Fibroblast of pulmonary artery (primary cell): ENCODE data around the gene CDKN3.

Experiments
- DNase-seq: peaks from one replicate; pipeline ENCODE4 v3.0.0-alpha.2; 2010; ENCODE audit warnings: low read depth
- H3K4me3 ChIP-seq: replicated peaks from 2 replicates; pipeline ENCODE4 v1.5.1; 2011; ENCODE audit warnings: low read depth, mild to moderate bottlenecking, control low read depth, low read length, moderate library complexity
- CTCF ChIP-seq: IDR thresholded peaks from 2 replicates; pipeline ENCODE4 v1.5.1; 2011; ENCODE audit warnings: mild to moderate bottlenecking, control low read depth, low read length, inconsistent platforms; ENCODE audit errors: missing control alignments

Gene CDKN3

GRCh38 chr14:54396493-54397335, at the start of gene CDKN3:
TSS of gene CDKN3 (plus strand) at chr14:54397007. CDS start at chr14:54397069, 62 bp downstream.
- TF ChIP-seq CTCF = peak; percentile 16
- peak within 1 kb of the TSS; percentile 81 for H3K4me3 ChIP-seq
- DNase-seq = peak; percentile 99

GRCh38 chr14:54347044-54347443, 49.8 kb upstream of the CDKN3 start:
- no peak for DNase-seq
- no peak overlapping the region for H3K4me3 ChIP-seq
- no peak for TF ChIP-seq CTCF

- DNase-seq = peak; percentile 66
- peak; percentile 68 for TF ChIP-seq CTCF
- no peak overlapping the region for H3K4me3 ChIP-seq
Observed at GRCh38 chr14:54348001-54348611, 48.7 kb upstream of the CDKN3 start.

- TF ChIP-seq CTCF = no peak
- peak overlapping the region; percentile 17 for H3K4me3 ChIP-seq
- DNase-seq = peak; percentile 58
Observed at GRCh38 chr14:54348923-54349620, 47.7 kb upstream of the CDKN3 start.

GRCh38 chr14:54349713-54350112, 47.1 kb upstream of the CDKN3 start:
- H3K4me3 ChIP-seq = no peak overlapping the region
- TF ChIP-seq CTCF = no peak
- no peak for DNase-seq

- TF ChIP-seq CTCF = no peak
- DNase-seq = no peak
- H3K4me3 ChIP-seq = no peak overlapping the region
Observed at GRCh38 chr14:54350203-54350602, 46.6 kb upstream of the CDKN3 start.
